Lower leg skin (tissue), 4 donors: ENCODE results near the gene TSPEAR. TPM values are rescaled to one million over a fixed set of nuclear protein-coding genes. Genes with fewer than 3 reads are reported as not detected.
"Not testable (repeated sequence)": the region's sequence is repeated elsewhere in the genome, so short reads cannot be mapped to it uniquely, and the experiment has no call there.

ENCODE experiments used
- DNase-seq, 2 donors: peaks; one replicate each; pipeline ENCODE4 v3.0.0-alpha.2; 2019; ENCODE audit warnings: low spot score in 2 of 2
- H3K4me3 ChIP-seq: fragments of 200-600 bp; sonication (generic); 2 replicates; pipeline ENCODE4 v1.5.1; 2017; ENCODE audit warnings: mild to moderate bottlenecking, low read depth; ENCODE audit not compliant: poor library complexity, severe bottlenecking
- POLR2A ChIP-seq, 2 donors: fragments of 450-650 bp; IDR thresholded peaks; one replicate each; pipeline ENCODE4 v1.6.1; 2016 to 2017; ENCODE audit warnings: antibody characterized with exemption in 2 of 2, mild to moderate bottlenecking in 1 of 2, moderate library complexity in 1 of 2
- WGBS, 2 donors: methylation state at CpG; one replicate each; pipeline ENCODE4 v1.1.5; 2018; 5-methylcytosine and 5-hydroxymethylcytosine counted together
- intact Hi-C: fragments of 100-400 bp; cut with DNase I; formaldehyde crosslinking; loops from one replicate; pipeline ENCODE4 v1.15.0; 2023; ENCODE audit warnings: low total_unique reads
- total RNA-seq, 4 donors: library from RNA; depleted of rRNA; stranded (reverse); fragments of >200 nt; gene quantifications; one replicate each; pipeline ENCODE4 v1.1.0, GENCODE V29; 2016
- TF ChIP-seq, protein P1 (sequence below), 3 donors: fragments of 450-650 bp; IDR thresholded peaks; one replicate each; pipeline ENCODE4 v1.5.1; 2016; ENCODE audit warnings: antibody characterized with exemption in 3 of 3, mild to moderate bottlenecking in 3 of 3, moderate library complexity in 2 of 3

Gene TSPEAR
- total RNA-seq, 4 donors from 2014 or later, result 0.06 TPM; not detected in 3

DNA sequence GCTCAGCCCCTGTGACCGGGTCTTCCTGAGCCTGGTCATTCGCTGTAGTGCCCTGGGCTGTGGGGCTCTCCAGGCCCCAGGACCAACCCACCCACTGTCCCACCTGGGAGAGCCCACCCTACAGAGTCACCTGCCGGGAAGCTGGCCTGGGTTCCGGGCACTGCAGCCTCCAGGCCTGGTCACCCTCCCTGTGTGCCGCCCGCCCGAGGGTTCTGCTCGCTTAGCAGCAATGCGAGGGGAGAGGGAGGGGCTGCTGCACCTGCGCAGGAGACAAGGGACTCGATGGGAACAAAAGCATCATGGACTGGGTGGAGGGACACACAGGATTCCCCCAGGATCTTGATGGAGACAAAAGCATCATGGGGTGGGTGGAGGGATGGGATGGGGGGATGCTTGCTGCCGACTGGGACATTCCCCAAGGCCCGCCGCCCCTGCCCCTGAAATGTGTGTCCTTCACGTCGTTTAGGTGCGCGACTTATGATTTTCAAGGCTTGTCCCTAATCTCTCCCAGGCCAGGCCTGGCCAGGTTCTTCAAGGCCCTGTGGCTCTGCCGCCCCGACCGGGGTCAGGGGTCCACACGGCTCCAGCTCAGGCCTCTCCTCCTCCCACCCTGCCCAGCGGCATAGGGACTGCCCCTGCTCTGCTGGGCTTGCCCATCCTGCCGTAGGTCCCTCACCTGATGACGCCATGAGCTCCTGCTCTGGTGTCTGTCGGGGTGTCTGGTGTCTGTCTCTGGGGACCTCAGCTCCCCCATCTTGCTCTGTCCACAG lies 97.8 kb downstream of the TSPEAR start:
- intact Hi-C loops, result no loop called here
- TF ChIP-seq, protein P1, sequence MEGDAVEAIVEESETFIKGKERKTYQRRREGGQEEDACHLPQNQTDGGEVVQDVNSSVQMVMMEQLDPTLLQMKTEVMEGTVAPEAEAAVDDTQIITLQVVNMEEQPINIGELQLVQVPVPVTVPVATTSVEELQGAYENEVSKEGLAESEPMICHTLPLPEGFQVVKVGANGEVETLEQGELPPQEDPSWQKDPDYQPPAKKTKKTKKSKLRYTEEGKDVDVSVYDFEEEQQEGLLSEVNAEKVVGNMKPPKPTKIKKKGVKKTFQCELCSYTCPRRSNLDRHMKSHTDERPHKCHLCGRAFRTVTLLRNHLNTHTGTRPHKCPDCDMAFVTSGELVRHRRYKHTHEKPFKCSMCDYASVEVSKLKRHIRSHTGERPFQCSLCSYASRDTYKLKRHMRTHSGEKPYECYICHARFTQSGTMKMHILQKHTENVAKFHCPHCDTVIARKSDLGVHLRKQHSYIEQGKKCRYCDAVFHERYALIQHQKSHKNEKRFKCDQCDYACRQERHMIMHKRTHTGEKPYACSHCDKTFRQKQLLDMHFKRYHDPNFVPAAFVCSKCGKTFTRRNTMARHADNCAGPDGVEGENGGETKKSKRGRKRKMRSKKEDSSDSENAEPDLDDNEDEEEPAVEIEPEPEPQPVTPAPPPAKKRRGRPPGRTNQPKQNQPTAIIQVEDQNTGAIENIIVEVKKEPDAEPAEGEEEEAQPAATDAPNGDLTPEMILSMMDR (IDR thresholded peaks at IDR 0.05), result no peak
- no peak for TF ChIP-seq POLR2A (IDR thresholded peaks at IDR 0.05)
- WGBS, 2 donors, result 88 to 92% methylated on average over 25 to 26 of the region's 26 CpGs
- H3K4me3 ChIP-seq, result no peak overlapping the region
- DNase-seq, result no peak

DNA sequence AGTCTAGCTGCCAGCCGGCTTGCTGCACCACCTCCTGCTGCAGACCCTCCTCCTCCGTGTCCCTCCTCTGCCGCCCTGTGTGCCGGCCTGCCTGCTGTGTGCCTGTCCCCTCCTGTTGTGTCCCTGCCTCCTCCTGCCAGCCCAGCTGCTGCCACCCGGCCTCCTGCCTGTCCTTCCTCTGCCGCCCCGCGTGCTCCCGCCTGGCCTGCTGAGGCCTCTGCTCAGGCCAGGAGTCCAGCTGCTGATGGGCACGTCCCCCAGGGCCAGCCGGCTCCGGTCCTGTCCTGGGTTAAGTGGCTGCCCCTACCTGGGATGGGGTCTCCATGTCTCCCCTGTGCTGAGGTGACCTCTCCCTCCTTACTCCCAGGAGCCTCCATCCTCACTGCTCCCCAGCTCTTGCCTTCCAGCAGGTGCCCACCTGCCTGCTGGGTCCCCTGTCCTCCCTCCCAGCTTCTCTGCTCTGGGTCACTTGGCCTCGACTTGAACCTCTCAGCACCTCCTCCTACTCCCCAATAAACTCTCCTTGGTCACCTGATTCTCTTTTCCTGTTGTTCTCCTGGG lies 98.6 kb downstream of the TSPEAR start:
- intact Hi-C loops, result no loop called here
- 86 to 91% methylated on average over 13 of the region's 13 CpGs for WGBS, 2 donors
- no peak overlapping the region for H3K4me3 ChIP-seq
- DNase-seq, result no peak
- TF ChIP-seq, protein P1 (IDR thresholded peaks at IDR 0.05), result no peak
- TF ChIP-seq POLR2A (IDR thresholded peaks at IDR 0.05), result no peak

DNA sequence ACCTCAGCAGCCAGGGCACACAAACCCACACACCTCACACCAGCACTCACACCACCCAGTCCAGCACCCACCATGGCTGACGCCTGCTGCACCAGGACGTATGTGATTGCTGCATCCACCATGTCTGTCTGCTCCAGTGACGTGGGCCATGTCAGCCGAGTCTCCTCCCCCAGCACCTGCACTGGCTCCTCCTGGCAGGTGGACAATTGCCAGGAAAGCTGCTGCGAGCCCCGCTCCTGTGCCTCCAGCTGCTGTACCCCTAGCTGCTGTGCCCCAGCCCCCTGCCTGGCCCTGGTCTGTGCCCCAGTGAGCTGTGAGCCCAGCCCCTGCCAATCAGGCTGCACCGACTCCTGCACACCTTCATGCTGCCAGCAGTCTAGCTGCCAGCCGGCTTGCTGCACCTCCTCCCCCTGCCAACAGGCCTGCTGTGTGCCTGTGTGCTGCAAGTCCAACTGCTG lies 99.3 kb downstream of the TSPEAR start, which contains the start of gene KRTAP10-8:
KRTAP10-8 (plus strand) TSS at position 51 of the 458 bp plus-strand sequence; CDS start at position 73, 22 bp downstream.
- no peak for TF ChIP-seq POLR2A (IDR thresholded peaks at IDR 0.05)
- TF ChIP-seq, protein P1 (IDR thresholded peaks at IDR 0.05), result no peak
- WGBS, 2 donors, result 88 to 93% methylated on average over 7 to 8 of the region's 8 CpGs
- intact Hi-C loops, result no loop called here
- DNase-seq, result no peak
- H3K4me3 ChIP-seq, result no peak within 1 kb of the TSS

DNA sequence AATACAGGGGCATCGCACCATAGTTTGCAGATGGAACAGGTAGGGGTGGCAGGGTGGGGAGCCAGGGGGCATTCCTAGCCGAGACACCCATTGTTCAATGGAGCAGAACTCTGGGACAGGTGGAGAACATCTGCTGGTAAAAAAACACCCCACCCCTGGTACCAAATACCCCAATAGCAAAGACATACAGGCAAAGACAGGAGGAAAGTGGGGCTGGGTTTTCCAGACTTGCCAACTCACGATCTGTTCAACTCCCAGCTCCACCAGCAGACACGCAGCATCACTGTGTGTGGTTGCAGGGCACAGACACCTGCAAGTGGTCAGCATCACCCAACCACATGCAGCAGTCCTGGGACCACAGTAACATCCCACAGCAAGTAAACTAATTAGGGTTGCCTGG lies 99.8 kb downstream of the TSPEAR start:
- TF ChIP-seq, protein P1 (IDR thresholded peaks at IDR 0.05), result no peak
- TF ChIP-seq POLR2A (IDR thresholded peaks at IDR 0.05), result no peak
- no peak for DNase-seq
- WGBS, 2 donors, result 80 to 84% methylated on average over 4 of the region's 4 CpGs
- no peak overlapping the region for H3K4me3 ChIP-seq
- intact Hi-C loops, result no loop called here

DNA sequence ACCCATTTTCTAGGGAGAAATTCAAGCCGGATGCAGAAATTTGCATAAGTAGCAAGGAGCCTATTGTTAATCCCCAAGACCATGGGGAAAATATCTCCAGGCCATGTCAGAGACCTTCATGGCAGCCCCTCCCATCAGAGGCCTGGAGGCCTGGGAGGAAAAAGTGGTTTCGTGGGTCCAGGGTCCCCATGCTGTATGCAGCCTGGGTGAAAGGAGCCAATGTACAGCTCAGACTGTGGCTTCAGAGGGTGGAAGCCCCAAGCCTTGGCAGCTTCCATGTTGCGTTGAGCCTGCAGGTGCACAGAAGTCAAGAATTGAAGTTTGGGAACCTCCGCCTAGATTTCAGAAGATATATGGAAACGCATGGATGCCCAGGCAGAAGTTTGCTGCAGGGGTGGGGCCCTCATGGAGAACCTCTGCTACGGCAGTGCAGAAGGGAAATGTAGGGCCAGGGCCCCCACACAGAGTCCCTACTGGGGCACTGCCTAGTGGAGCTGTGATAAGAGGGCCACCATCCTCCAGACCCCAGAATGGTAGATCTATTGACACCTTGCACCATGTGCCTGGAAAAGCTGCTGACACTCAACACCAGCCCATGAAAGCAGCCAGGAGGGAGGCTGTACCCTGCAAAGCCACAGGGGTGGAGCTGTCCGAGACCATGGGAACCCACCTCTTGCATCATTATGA lies 101.1 kb downstream of the TSPEAR start:
- H3K4me3 ChIP-seq, intact Hi-C loops, DNase-seq: not testable (repeated sequence)
- WGBS, 2 donors, result 97% methylated on average over 7 of the region's 7 CpGs

DNA sequence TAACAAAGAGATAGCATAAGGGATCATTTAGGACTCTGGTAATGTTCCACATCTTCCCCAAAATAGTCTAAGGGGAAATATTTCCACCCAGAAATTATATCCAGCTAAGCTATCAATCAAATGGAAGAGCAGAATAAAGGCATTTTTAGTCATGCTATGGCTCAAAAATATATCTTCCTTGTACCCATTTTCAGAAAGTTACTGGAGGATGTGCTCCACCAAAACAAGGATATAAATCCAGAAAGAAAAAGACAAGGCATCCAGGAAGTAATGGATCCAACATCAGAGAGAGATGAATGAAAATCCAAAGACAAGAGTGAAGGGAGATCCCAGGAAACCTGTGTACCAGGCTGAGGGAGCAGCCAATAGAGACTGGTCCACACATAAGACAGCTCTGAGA lies 102.2 kb downstream of the TSPEAR start:
- no peak for DNase-seq
- TF ChIP-seq, protein P1 (IDR thresholded peaks at IDR 0.05), result no peak
- TF ChIP-seq POLR2A (IDR thresholded peaks at IDR 0.05), result no peak
- intact Hi-C loops, result no loop called here
- no peak overlapping the region for H3K4me3 ChIP-seq
